Measurements from ENCODE around the gene PLD5.

PLD5 gene

DNA sequence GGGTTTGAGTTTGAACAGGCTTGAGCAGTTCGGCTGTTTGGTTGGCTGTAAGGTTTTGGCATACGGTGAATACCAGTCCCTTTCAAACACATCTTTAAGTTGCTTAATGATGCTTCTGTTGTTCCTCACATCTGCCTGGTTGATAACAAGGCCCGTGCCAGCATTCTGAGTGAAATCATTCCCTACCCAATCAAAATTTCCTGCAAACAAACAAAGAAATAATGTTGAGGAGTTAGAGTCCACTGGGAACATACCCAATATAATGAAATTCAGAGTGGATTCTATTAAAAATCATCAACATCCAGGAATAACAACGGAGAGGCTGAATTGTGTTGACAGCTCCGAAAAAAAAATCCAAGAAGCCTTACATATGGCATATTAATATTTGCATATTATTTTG, 434.6 kb downstream of the PLD5 start:
- H4K20me1 ChIP-seq (ENCODE audit: control insufficient read depth, insufficient read depth, low read depth, low read length), result no peaks in the 10 kb centered on the region

DNA sequence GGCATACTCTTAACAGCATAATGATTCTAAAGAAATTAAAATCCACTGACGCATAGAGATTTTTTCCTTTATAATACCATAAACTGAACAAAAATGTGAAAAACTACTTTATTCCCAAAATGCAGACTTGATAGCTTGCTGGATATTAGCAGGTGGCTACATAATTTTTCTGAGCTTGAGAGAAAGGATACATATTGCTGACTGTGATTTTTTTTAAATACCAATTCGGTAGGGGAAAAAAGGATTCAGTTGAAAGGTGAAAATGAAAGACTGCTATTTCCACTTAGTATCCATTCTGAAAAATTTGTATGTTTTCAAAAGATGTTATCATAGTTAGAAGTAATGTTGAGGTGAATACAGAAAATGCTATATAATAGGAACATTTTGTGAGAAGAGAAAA, 435.6 kb downstream of the PLD5 start:
- no peaks in the 10 kb centered on the region for H3K27me3 ChIP-seq (ENCODE audit: control insufficient read depth, low read length)
- H4K20me1 ChIP-seq (ENCODE audit: control insufficient read depth, insufficient read depth, low read depth, low read length), result no peaks in the 10 kb centered on the region
- no peaks in the 10 kb centered on the region for H3K36me3 ChIP-seq (ENCODE audit: control insufficient read depth, low read length)
- H3K4me3 ChIP-seq (ENCODE audit: low read length), result no peak overlapping the region
- H3K9me3 ChIP-seq (ENCODE audit: control insufficient read depth, insufficient read depth, low read length), result no peaks in the 10 kb centered on the region
- H3K4me2 ChIP-seq (ENCODE audit: low read length), result no peak overlapping the region
- no peaks in the 10 kb centered on the region for H3K79me2 ChIP-seq (ENCODE audit: control insufficient read depth, low read length)
- H3K27ac ChIP-seq (ENCODE audit: low read depth, low read length), result no peak overlapping the region
- no peaks in the 10 kb centered on the region for H3K4me1 ChIP-seq (ENCODE audit: control insufficient read depth, low read length)
- no peaks in the 10 kb centered on the region for H3F3A ChIP-seq (ENCODE audit: control insufficient read depth, insufficient read depth)
- no peak for TF ChIP-seq EZH2phosphoT487 (IDR thresholded peaks at IDR 0.05; ENCODE audit: borderline replicate concordance, low read length)
- TF ChIP-seq, protein P1, sequence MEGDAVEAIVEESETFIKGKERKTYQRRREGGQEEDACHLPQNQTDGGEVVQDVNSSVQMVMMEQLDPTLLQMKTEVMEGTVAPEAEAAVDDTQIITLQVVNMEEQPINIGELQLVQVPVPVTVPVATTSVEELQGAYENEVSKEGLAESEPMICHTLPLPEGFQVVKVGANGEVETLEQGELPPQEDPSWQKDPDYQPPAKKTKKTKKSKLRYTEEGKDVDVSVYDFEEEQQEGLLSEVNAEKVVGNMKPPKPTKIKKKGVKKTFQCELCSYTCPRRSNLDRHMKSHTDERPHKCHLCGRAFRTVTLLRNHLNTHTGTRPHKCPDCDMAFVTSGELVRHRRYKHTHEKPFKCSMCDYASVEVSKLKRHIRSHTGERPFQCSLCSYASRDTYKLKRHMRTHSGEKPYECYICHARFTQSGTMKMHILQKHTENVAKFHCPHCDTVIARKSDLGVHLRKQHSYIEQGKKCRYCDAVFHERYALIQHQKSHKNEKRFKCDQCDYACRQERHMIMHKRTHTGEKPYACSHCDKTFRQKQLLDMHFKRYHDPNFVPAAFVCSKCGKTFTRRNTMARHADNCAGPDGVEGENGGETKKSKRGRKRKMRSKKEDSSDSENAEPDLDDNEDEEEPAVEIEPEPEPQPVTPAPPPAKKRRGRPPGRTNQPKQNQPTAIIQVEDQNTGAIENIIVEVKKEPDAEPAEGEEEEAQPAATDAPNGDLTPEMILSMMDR (IDR thresholded peaks at IDR 0.05; ENCODE audit: low read depth, low read length, poor library complexity, severe bottlenecking), result no peak
- no peaks in the 10 kb centered on the region for H3K9me2 ChIP-seq (replicated peaks; ENCODE audit: control insufficient read depth, low read length)

More for the DNA sequence above, 434.6 kb downstream of the PLD5 start:
- TF ChIP-seq, protein P1 (IDR thresholded peaks at IDR 0.05; ENCODE audit: low read depth, low read length, poor library complexity, severe bottlenecking), result no peak
- no peak for TF ChIP-seq EZH2phosphoT487 (IDR thresholded peaks at IDR 0.05; ENCODE audit: borderline replicate concordance, low read length)
- Histone ChIP-seq H3K9me2 (replicated peaks; ENCODE audit: control insufficient read depth, low read length) (no peaks in the 10 kb centered on the region), H3K27me3 (ENCODE audit: control insufficient read depth, low read length) (no peaks in the 10 kb centered on the region), H3K9me3 (ENCODE audit: control insufficient read depth, insufficient read depth, low read length) (no peaks in the 10 kb centered on the region), H3K36me3 (ENCODE audit: control insufficient read depth, low read length) (no peaks in the 10 kb centered on the region), H3K4me1 (ENCODE audit: control insufficient read depth, low read length) (no peaks in the 10 kb centered on the region), H3K4me2 (ENCODE audit: low read length) (no peak overlapping the region), H3F3A (ENCODE audit: control insufficient read depth, insufficient read depth) (no peaks in the 10 kb centered on the region), H3K27ac (ENCODE audit: low read depth, low read length) (no peak overlapping the region), H3K4me3 (ENCODE audit: low read length) (no peak overlapping the region), H3K79me2 (ENCODE audit: control insufficient read depth, low read length) (no peaks in the 10 kb centered on the region)

DNA sequence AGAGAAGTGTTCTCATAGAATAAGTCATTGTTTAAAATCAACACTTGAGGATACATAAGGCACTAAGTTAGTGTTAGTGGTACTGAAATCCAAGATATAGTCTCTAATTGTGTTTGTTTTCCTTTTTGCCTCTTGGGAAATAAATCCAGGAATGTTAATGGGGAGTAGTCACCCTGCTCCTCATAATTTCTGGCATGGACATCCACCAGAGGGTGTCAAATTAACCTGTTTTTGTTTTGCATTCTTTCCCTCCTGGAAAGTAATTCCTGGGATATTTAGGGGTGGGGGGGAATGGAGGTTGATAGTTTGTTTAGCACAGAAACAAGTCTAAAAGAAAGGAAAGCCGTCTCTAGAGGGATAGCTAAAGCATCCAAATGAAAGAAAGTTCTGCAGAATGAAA, 437.8 kb downstream of the PLD5 start:
- no peaks in the 10 kb centered on the region for H3K9me2 ChIP-seq (replicated peaks; ENCODE audit: control insufficient read depth, low read length)
- H4K20me1 ChIP-seq (ENCODE audit: control insufficient read depth, insufficient read depth, low read depth, low read length), result no peaks in the 10 kb centered on the region
- no peak overlapping the region for H3K4me2 ChIP-seq (ENCODE audit: low read length)
- H3K4me1 ChIP-seq (ENCODE audit: control insufficient read depth, low read length), result no peaks in the 10 kb centered on the region
- H3K9me3 ChIP-seq (ENCODE audit: control insufficient read depth, insufficient read depth, low read length), result no peaks in the 10 kb centered on the region
- no peak overlapping the region for H3K27ac ChIP-seq (ENCODE audit: low read depth, low read length)
- TF ChIP-seq, protein P1 (IDR thresholded peaks at IDR 0.05; ENCODE audit: low read depth, low read length, poor library complexity, severe bottlenecking), result no peak
- no peak for TF ChIP-seq EZH2phosphoT487 (IDR thresholded peaks at IDR 0.05; ENCODE audit: borderline replicate concordance, low read length)
- no peaks in the 10 kb centered on the region for H3F3A ChIP-seq (ENCODE audit: control insufficient read depth, insufficient read depth)
- H3K4me3 ChIP-seq (ENCODE audit: low read length), result no peak overlapping the region
- H3K27me3 ChIP-seq (ENCODE audit: control insufficient read depth, low read length), result no peaks in the 10 kb centered on the region
- H3K79me2 ChIP-seq (ENCODE audit: control insufficient read depth, low read length), result no peaks in the 10 kb centered on the region
- H3K36me3 ChIP-seq (ENCODE audit: control insufficient read depth, low read length), result no peaks in the 10 kb centered on the region

DNA sequence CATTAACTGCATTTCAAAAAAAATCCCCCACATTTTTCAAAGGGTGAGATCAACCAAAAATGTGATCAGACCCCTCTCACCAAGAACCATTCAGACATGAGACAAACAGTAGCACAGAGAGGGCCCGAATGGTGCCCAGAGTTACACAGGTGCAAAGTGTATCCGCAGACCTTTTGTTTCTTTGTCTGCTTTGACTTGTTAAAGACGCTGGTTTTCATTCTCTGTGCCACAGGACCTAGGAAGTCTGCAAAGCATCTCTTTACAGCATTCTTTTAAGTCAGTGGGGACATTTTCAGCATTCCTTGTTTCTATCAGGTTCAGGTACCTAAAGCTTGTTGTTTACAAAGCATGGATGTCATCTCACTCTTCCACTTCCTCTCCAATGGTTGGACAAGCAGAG, 438.4 kb downstream of the PLD5 start:
- no peaks in the 10 kb centered on the region for H3K9me3 ChIP-seq (ENCODE audit: control insufficient read depth, insufficient read depth, low read length)
- no peak overlapping the region for H3K4me3 ChIP-seq (ENCODE audit: low read length)
- TF ChIP-seq EZH2phosphoT487 (IDR thresholded peaks at IDR 0.05; ENCODE audit: borderline replicate concordance, low read length), result no peak
- TF ChIP-seq, protein P1 (IDR thresholded peaks at IDR 0.05; ENCODE audit: low read depth, low read length, poor library complexity, severe bottlenecking), result no peak
- H3K9me2 ChIP-seq (replicated peaks; ENCODE audit: control insufficient read depth, low read length), result no peaks in the 10 kb centered on the region
- no peaks in the 10 kb centered on the region for H3K27me3 ChIP-seq (ENCODE audit: control insufficient read depth, low read length)
- H3K4me2 ChIP-seq (ENCODE audit: low read length), result no peak overlapping the region
- no peaks in the 10 kb centered on the region for H3K36me3 ChIP-seq (ENCODE audit: control insufficient read depth, low read length)
- H3K4me1 ChIP-seq (ENCODE audit: control insufficient read depth, low read length), result no peaks in the 10 kb centered on the region
- H3K79me2 ChIP-seq (ENCODE audit: control insufficient read depth, low read length), result no peaks in the 10 kb centered on the region
- H4K20me1 ChIP-seq (ENCODE audit: control insufficient read depth, insufficient read depth, low read depth, low read length), result no peaks in the 10 kb centered on the region
- no peak overlapping the region for H3K27ac ChIP-seq (ENCODE audit: low read depth, low read length)
- H3F3A ChIP-seq (ENCODE audit: control insufficient read depth, insufficient read depth), result no peaks in the 10 kb centered on the region

Measured in DOHH2 (cell line).